HG02852 (cell line): ENCODE results near the gene LACTBL1.

Experiments used
- ATAC-seq: cut with Tn5 transposase; IDR thresholded peaks from one replicate; pipeline ENCODE4 v1.9.1; 2021; ENCODE audit warnings: mild to moderate bottlenecking, moderate library complexity; ENCODE audit not compliant: unreplicated experiment

LACTBL1 gene

GRCh38 chr1:22914156-22914555 lies 58.5 kb downstream of the LACTBL1 start:
- ATAC-seq, result no peak

- no peak for ATAC-seq
Observed at GRCh38 chr1:22913421-22914141, 59.1 kb downstream of the LACTBL1 start.

- no peak for ATAC-seq
Observed at GRCh38 chr1:22912311-22912710, 60.4 kb downstream of the LACTBL1 start.

- no peak for ATAC-seq
Observed at GRCh38 chr1:22910986-22911651, 61.5 kb downstream of the LACTBL1 start.

GRCh38 chr1:22910286-22910685 lies 62.4 kb downstream of the LACTBL1 start:
- ATAC-seq, result no peak

- no peak for ATAC-seq
Observed at GRCh38 chr1:22908880-22909426, 63.7 kb downstream of the LACTBL1 start.

- no peak for ATAC-seq
Observed at GRCh38 chr1:22907528-22907927, 65.1 kb downstream of the LACTBL1 start.

- no peak for ATAC-seq
Observed at GRCh38 chr1:22906968-22907367, 65.7 kb downstream of the LACTBL1 start.

- ATAC-seq, result no peak
Observed at GRCh38 chr1:22903113-22903512, 69.6 kb downstream of the LACTBL1 start.
